ENCODE data around the gene AMZ1.

AMZ1 gene

DNA sequence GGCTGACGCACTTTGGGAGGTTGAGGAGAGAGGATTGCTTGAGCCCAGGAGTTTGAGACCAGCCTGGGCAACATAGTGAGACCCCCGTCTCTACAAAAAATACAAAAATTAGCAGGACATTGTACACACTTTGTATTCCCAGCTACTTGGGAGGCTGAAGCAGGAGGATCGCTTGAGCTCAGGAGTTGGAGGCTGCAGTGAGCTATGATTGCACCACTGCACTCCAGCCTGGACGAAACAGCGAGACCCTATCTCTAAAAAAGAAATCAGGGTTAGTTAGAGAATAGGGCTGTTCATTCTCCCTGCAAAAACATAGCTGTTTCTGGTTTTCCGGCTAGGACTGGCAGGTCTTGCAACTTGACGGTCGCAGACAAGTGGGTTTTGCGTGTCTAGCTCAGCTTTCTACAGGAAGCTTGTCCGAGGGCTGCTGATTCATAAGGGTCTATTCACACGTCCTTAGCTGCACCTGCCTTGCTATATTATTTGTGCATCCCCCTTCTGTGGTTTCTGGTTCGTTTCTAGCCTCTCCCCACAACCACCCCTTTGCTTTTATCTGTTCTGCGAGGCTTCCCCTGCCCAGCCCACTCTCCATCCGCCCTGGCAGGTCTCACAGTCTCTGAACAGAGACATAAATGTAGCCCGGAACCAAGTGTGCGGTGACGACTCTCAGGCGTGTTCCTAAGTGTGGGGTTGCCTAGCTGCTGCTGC is 10.7 kb downstream of the AMZ1 start:
- Mint-ChIP-seq H3K27ac (no peak overlapping the region), H3K36me3 (ENCODE audit: low read depth) (no peaks in the 10 kb centered on the region), H3K27me3 (peaks cover 47% of the 10 kb centered on the region), H3K9me3 (no peaks in the 10 kb centered on the region), H3K4me3 (no peak overlapping the region), H3K4me1 (ENCODE audit: low read depth) (peaks cover 38% of the 10 kb centered on the region)
- intact Hi-C loops (cut with micrococcal nuclease) = no loop called here

- no peaks in the 10 kb centered on the region for H3K9me3 Mint-ChIP-seq
- no peak overlapping the region for H3K27ac Mint-ChIP-seq
- H3K4me1 Mint-ChIP-seq (ENCODE audit: low read depth) = peaks cover 32% of the 10 kb centered on the region
- intact Hi-C loops (cut with micrococcal nuclease) = no loop called here
- peaks cover 47% of the 10 kb centered on the region for H3K27me3 Mint-ChIP-seq
- no peak overlapping the region for H3K4me3 Mint-ChIP-seq
- no peaks in the 10 kb centered on the region for H3K36me3 Mint-ChIP-seq (ENCODE audit: low read depth)
Observed at GRCh38 chr7:2699289-2699620, 11.3 kb downstream of the AMZ1 start.

GRCh38 chr7:2700141-2700850 is 12.3 kb downstream of the AMZ1 start:
- Mint-ChIP-seq H3K27ac (no peak overlapping the region), H3K4me1 (ENCODE audit: low read depth) (peaks cover 26% of the 10 kb centered on the region), H3K36me3 (ENCODE audit: low read depth) (no peaks in the 10 kb centered on the region), H3K27me3 (peaks cover 47% of the 10 kb centered on the region), H3K9me3 (no peaks in the 10 kb centered on the region), H3K4me3 (no peak overlapping the region)
- intact Hi-C loops (cut with micrococcal nuclease) = no loop called here

- H3K27me3 Mint-ChIP-seq = peaks cover 49% of the 10 kb centered on the region
- H3K36me3 Mint-ChIP-seq (ENCODE audit: low read depth) = no peaks in the 10 kb centered on the region
- H3K4me1 Mint-ChIP-seq (ENCODE audit: low read depth) = peaks cover 26% of the 10 kb centered on the region
- H3K4me3 Mint-ChIP-seq = no peak overlapping the region
- intact Hi-C loops (cut with micrococcal nuclease) = no loop called here
- no peak overlapping the region for H3K27ac Mint-ChIP-seq
- H3K9me3 Mint-ChIP-seq = no peaks in the 10 kb centered on the region
Observed at GRCh38 chr7:2701424-2701823, 13.4 kb downstream of the AMZ1 start.

- Mint-ChIP-seq H3K27me3 (peaks cover 49% of the 10 kb centered on the region), H3K4me3 (no peak overlapping the region), H3K4me1 (ENCODE audit: low read depth) (peaks cover 26% of the 10 kb centered on the region), H3K36me3 (ENCODE audit: low read depth) (no peaks in the 10 kb centered on the region), H3K27ac (peak overlapping the region; percentile 21), H3K9me3 (no peaks in the 10 kb centered on the region)
- intact Hi-C loops (cut with micrococcal nuclease) = no loop called here
Observed at GRCh38 chr7:2701832-2702593, 14.0 kb downstream of the AMZ1 start.

GRCh38 chr7:2702594-2702957 is 14.6 kb downstream of the AMZ1 start:
- H3K4me1 Mint-ChIP-seq (ENCODE audit: low read depth) = peaks cover 26% of the 10 kb centered on the region
- H3K4me3 Mint-ChIP-seq = no peak overlapping the region
- no peaks in the 10 kb centered on the region for H3K36me3 Mint-ChIP-seq (ENCODE audit: low read depth)
- H3K27me3 Mint-ChIP-seq = peaks cover 50% of the 10 kb centered on the region
- no peaks in the 10 kb centered on the region for H3K9me3 Mint-ChIP-seq
- no peak overlapping the region for H3K27ac Mint-ChIP-seq
- intact Hi-C loops (cut with micrococcal nuclease) = no loop called here

- no peak overlapping the region for H3K4me3 Mint-ChIP-seq
- H3K4me1 Mint-ChIP-seq (ENCODE audit: low read depth) = peaks cover 21% of the 10 kb centered on the region
- peaks cover 36% of the 10 kb centered on the region for H3K27me3 Mint-ChIP-seq
- H3K27ac Mint-ChIP-seq = no peak overlapping the region
- no peaks in the 10 kb centered on the region for H3K36me3 Mint-ChIP-seq (ENCODE audit: low read depth)
- no peaks in the 10 kb centered on the region for H3K9me3 Mint-ChIP-seq
- intact Hi-C loops (cut with micrococcal nuclease) = no loop called here
Observed at GRCh38 chr7:2705371-2706096, 17.5 kb downstream of the AMZ1 start.

DNA sequence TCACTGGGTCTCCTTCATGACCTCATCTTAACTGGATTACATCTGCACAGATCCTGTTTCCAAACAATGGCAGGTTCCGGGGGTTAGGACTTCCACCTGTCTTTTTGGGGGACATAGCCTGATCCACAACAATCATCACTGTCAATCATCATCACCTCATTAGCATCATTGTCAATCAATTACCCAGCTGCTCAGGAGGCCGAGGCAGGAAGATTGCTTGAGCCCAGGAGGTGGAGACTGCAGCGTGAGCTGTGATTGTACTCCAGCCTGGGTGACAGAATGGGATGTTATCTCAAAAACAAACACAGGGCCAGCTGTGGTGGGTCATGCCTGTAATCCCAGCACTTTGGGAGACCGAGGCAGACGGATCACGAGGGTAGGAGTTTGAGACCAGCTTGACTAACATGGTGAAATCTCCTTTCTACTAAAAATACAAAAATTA is 18.7 kb downstream of the AMZ1 start:
- H3K4me3 Mint-ChIP-seq = no peak overlapping the region
- intact Hi-C loops (cut with micrococcal nuclease) = no loop called here
- peaks cover 34% of the 10 kb centered on the region for H3K27me3 Mint-ChIP-seq
- no peaks in the 10 kb centered on the region for H3K9me3 Mint-ChIP-seq
- no peak overlapping the region for H3K27ac Mint-ChIP-seq
- peaks cover 27% of the 10 kb centered on the region for H3K4me1 Mint-ChIP-seq (ENCODE audit: low read depth)
- peaks cover 7% of the 10 kb centered on the region for H3K36me3 Mint-ChIP-seq (ENCODE audit: low read depth)

GRCh38 chr7:2707481-2707880 is 19.5 kb downstream of the AMZ1 start:
- H3K27ac Mint-ChIP-seq = no peak overlapping the region
- peaks cover 35% of the 10 kb centered on the region for H3K27me3 Mint-ChIP-seq
- H3K36me3 Mint-ChIP-seq (ENCODE audit: low read depth) = peaks cover 14% of the 10 kb centered on the region
- peaks cover 26% of the 10 kb centered on the region for H3K4me1 Mint-ChIP-seq (ENCODE audit: low read depth)
- H3K9me3 Mint-ChIP-seq = no peaks in the 10 kb centered on the region
- intact Hi-C loops (cut with micrococcal nuclease) = no loop called here
- H3K4me3 Mint-ChIP-seq = no peak overlapping the region

DNA sequence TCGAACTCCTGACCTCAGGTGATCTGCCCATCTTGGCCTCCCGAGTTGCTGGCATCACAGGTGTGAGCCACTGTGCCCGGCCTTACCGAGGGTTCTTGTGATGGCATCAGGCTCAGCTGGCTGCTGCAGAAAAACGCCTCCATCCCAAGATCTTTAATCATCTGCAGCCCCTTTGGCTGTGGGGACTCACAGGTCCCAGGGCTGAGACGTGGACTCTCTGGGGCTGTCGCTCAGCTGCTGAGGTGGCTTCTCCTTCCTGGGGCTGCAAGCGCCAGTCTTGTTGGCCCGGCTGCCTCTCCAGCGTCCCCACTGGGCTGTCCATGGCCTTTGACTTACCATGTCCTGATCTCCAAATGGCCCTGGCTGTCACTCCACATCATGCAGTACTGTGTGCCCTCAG is 20.0 kb downstream of the AMZ1 start:
- H3K4me3 Mint-ChIP-seq = no peak overlapping the region
- H3K9me3 Mint-ChIP-seq = no peaks in the 10 kb centered on the region
- H3K27ac Mint-ChIP-seq = no peak overlapping the region
- H3K36me3 Mint-ChIP-seq (ENCODE audit: low read depth) = peaks cover 15% of the 10 kb centered on the region
- peaks cover 29% of the 10 kb centered on the region for H3K4me1 Mint-ChIP-seq (ENCODE audit: low read depth)
- peaks cover 37% of the 10 kb centered on the region for H3K27me3 Mint-ChIP-seq
- intact Hi-C loops (cut with micrococcal nuclease) = no loop called here

DNA sequence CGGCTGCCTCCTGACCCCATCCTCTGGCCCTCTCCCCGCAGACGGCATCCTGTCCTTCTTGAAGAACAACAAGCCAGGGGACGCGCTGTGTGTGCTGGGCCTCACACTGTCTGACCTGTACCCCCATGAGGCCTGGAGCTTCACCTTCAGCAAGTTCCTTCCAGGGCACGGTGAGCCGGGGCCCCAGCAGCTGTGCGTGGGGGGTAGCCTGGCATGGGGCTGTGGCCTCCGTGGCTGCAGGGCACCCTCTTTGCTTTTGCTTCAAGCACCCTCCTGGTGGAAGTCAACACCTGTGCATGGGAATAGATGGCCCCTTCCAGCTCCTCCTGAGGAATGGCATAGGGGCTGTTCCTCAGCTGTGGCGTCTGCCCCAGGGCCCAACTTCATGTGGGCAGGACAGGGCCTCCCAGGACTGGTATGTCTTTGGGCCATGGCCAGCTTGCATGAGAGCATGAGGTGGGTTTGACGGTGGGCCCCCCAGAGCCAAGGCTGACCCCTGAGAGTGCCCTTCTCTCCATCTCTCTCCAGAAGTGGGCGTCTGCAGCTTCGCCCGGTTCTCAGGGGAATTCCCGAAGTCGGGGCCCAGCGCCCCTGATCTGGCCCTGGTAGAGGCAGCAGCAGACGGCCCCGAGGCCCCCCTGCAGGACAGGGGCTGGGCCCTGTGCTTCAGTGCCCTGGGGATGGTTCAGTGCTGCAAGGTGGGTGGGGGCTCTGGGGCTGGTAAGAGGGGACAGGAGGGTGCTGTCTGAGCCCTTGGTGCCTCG is 20.7 kb downstream of the AMZ1 start:
- intact Hi-C loops (cut with micrococcal nuclease) = no loop called here
- H3K27ac Mint-ChIP-seq = no peak overlapping the region
- H3K4me1 Mint-ChIP-seq (ENCODE audit: low read depth) = peaks cover 35% of the 10 kb centered on the region
- H3K9me3 Mint-ChIP-seq = no peaks in the 10 kb centered on the region
- H3K36me3 Mint-ChIP-seq (ENCODE audit: low read depth) = peaks cover 19% of the 10 kb centered on the region
- no peak overlapping the region for H3K4me3 Mint-ChIP-seq
- peaks cover 39% of the 10 kb centered on the region for H3K27me3 Mint-ChIP-seq

DNA sequence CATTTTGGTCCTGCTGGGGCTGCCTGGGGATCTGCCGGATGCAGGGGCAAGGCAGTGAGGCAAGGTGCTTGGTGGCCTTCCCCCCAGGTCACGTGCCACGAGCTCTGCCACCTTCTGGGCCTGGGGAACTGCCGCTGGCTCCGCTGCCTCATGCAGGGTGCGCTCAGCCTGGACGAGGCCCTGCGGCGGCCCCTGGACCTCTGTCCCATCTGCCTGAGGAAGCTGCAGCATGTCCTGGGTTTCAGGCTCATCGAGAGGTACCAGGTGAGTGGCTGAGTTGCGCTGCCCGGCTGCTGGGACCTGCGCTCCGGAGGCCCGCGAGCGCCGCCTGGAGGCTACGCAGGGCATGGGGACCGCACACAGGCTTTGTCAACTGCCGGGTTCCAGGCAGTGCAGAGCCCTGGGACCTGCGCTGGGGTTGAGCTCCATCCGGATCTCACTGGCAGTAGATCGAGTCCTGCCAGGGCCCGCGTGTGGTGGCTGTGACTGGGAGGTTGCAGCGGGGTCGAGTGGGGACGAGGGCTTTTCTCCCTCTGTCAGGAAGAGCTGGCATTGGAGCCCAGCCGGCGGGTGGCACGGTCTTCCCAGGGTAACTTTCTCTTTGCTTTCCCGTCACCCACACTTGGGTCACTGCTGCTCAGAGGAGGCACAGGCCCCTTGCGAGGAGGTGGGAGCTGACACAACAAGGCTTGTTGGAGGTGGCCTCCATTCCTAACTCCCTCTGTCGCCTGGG is 21.7 kb downstream of the AMZ1 start:
- Mint-ChIP-seq H3K27ac (peak overlapping the region; percentile 60), H3K27me3 (peaks cover 43% of the 10 kb centered on the region), H3K4me1 (ENCODE audit: low read depth) (peaks cover 45% of the 10 kb centered on the region), H3K36me3 (ENCODE audit: low read depth) (peaks cover 29% of the 10 kb centered on the region), H3K9me3 (no peaks in the 10 kb centered on the region), H3K4me3 (peak overlapping the region; percentile 69)
- intact Hi-C loops (cut with micrococcal nuclease) = no loop called here

DNA sequence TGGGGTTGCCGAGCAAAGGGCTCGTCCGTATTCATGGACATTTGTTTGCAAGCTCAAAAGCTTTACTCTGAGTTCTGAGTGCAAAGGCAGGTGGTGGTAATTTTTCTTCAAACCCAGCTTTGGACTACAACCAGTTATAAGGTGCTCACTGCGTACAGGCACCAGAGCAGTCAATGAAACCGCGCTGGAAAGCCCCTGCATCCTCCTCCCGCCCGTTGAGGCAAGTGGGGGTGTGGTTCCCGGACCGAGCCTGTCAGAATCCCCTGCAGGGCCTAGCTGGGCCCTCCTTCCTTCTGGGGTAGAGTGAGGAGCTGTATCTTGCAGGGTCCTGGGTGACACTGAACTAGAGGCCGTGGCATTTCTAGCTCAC is 22.3 kb downstream of the AMZ1 start:
- peak overlapping the region; percentile 69 for H3K4me3 Mint-ChIP-seq
- H3K36me3 Mint-ChIP-seq (ENCODE audit: low read depth) = peaks cover 31% of the 10 kb centered on the region
- H3K4me1 Mint-ChIP-seq (ENCODE audit: low read depth) = peaks cover 51% of the 10 kb centered on the region
- intact Hi-C loops (cut with micrococcal nuclease) = no loop called here
- peaks cover 43% of the 10 kb centered on the region for H3K27me3 Mint-ChIP-seq
- H3K27ac Mint-ChIP-seq = peak overlapping the region; percentile 60
- no peaks in the 10 kb centered on the region for H3K9me3 Mint-ChIP-seq
